ENCODE measurements around the gene KIFBP. TPM values are rescaled to one million over a fixed set of nuclear protein-coding genes. Genes with fewer than 3 reads are reported as not detected.

Gene KIFBP
- total and polyA plus RNA-seq, 2 donors, result 12.3 to 25.6 TPM

- no peak overlapping the region for H3K27ac ChIP-seq (ENCODE audit: low read depth in 1 of 2, low read length in 1 of 2)
- DNase-seq (ENCODE audit: low read depth in 6 of 9, low spot score in 9 of 9), result no peak
- no peak overlapping the region for H3K4me3 ChIP-seq (ENCODE audit: low read length in 2 of 2)
- peaks cover 4 to 13% of the 10 kb centered on the region in 2 donors for H3K4me1 ChIP-seq (ENCODE audit: control insufficient read depth in 2 of 2, insufficient read depth in 2 of 2, low read length in 2 of 2)
- H3K36me3 ChIP-seq (ENCODE audit: control insufficient read depth in 2 of 2, insufficient read depth in 2 of 2, low read length in 1 of 2), result peaks cover 4 to 27% of the 10 kb centered on the region in 2 donors
- H3K9me3 ChIP-seq (ENCODE audit: control insufficient read depth in 2 of 2, insufficient read depth in 1 of 2, low read length in 1 of 2), result no peaks in the 10 kb centered on the region
- WGBS, result 95% methylated on average over 3 of the region's 3 CpGs
- H3K27me3 ChIP-seq (ENCODE audit: control insufficient read depth in 2 of 2, insufficient read depth in 1 of 2, low read length in 1 of 2), result no peaks in the 10 kb centered on the region
Measured at GRCh38 chr10:68987611-68988010, 992 bp upstream of the KIFBP start.

- WGBS, result 29% methylated on average over 22 of the region's 22 CpGs
- Histone ChIP-seq H3K4me1 (ENCODE audit: control insufficient read depth in 2 of 2, insufficient read depth in 2 of 2, low read length in 2 of 2) (peaks cover 4 to 15% of the 10 kb centered on the region in 2 donors), H3K27me3 (ENCODE audit: control insufficient read depth in 2 of 2, insufficient read depth in 1 of 2, low read length in 1 of 2) (no peaks in the 10 kb centered on the region)
Measured at GRCh38 chr10:68989317-68989990, 851 bp downstream of the KIFBP start.

GRCh38 chr10:68992636-68993440, 4.2 kb downstream of the KIFBP start:
- no peak overlapping the region for H3K27ac ChIP-seq (ENCODE audit: low read depth in 1 of 2, low read length in 1 of 2)
- WGBS, result 81% methylated on average over 2 of the region's 2 CpGs
- H3K27me3 ChIP-seq (ENCODE audit: control insufficient read depth in 2 of 2, insufficient read depth in 1 of 2, low read length in 1 of 2), result no peaks in the 10 kb centered on the region
- H3K4me1 ChIP-seq (ENCODE audit: control insufficient read depth in 2 of 2, insufficient read depth in 2 of 2, low read length in 2 of 2), result peaks cover 4 to 15% of the 10 kb centered on the region in 2 donors
- H3K36me3 ChIP-seq (ENCODE audit: control insufficient read depth in 2 of 2, insufficient read depth in 2 of 2, low read length in 1 of 2), result peaks cover 0 to 2% of the 10 kb centered on the region in 2 donors
- H3K4me3 ChIP-seq (ENCODE audit: low read length in 2 of 2), result no peak overlapping the region
- no peaks in the 10 kb centered on the region for H3K9me3 ChIP-seq (ENCODE audit: control insufficient read depth in 2 of 2, insufficient read depth in 1 of 2, low read length in 1 of 2)
- no peak for DNase-seq (ENCODE audit: low read depth in 6 of 9, low spot score in 9 of 9)

More at GRCh38 chr10:68989317-68989990, 851 bp downstream of the KIFBP start:
- Histone ChIP-seq H3K4me3 (ENCODE audit: low read length in 2 of 2) (peak overlapping the region; percentile 60 to 76), H3K9me3 (ENCODE audit: control insufficient read depth in 2 of 2, insufficient read depth in 1 of 2, low read length in 1 of 2) (no peaks in the 10 kb centered on the region), H3K27ac (ENCODE audit: low read depth in 1 of 2, low read length in 1 of 2) (peak overlapping the region in 1 of 2 donors; percentile 64), H3K36me3 (ENCODE audit: control insufficient read depth in 2 of 2, insufficient read depth in 2 of 2, low read length in 1 of 2) (peaks cover 0 to 12% of the 10 kb centered on the region in 2 donors)
- DNase-seq (ENCODE audit: low read depth in 6 of 9, low spot score in 9 of 9), result peak in 1 of 9 donors; percentile 18

- Histone ChIP-seq H3K4me1 (ENCODE audit: control insufficient read depth in 2 of 2, insufficient read depth in 2 of 2, low read length in 2 of 2) (peaks cover 0 to 2% of the 10 kb centered on the region in 2 donors), H3K9me3 (ENCODE audit: control insufficient read depth in 2 of 2, insufficient read depth in 1 of 2, low read length in 1 of 2) (no peaks in the 10 kb centered on the region), H3K4me3 (ENCODE audit: low read length in 2 of 2) (no peak overlapping the region), H3K27ac (ENCODE audit: low read depth in 1 of 2, low read length in 1 of 2) (no peak overlapping the region), H3K36me3 (ENCODE audit: control insufficient read depth in 2 of 2, insufficient read depth in 2 of 2, low read length in 1 of 2) (peaks cover 0 to 17% of the 10 kb centered on the region in 2 donors), H3K27me3 (ENCODE audit: control insufficient read depth in 2 of 2, insufficient read depth in 1 of 2, low read length in 1 of 2) (no peaks in the 10 kb centered on the region)
- no peak for DNase-seq (ENCODE audit: low read depth in 6 of 9, low spot score in 9 of 9)
- 96% methylated on average over 3 of the region's 3 CpGs for whole genome bisulfite sequencing
Measured at GRCh38 chr10:68997211-68997610, 8.6 kb downstream of the KIFBP start.

DNA sequence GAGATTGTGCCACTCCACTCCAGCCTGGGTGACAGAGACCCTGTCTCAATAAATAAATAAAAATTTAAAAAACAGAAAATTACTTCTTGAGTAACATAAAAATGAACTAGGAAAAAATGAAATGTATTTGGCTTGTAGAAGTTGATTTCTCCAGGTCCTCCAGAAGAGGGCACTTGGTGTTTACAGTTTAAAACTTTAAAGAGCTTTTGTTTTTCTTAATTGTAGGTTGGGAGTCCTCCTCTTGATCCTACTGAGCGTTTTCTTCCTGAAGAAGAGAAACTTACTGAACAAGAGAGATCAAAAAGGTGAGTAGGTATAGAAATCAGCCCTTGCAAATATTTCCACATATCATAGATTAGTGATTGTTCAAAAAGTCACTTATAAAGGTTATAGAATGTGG, 16.2 kb downstream of the KIFBP start:
- DNase-seq (ENCODE audit: low read depth in 6 of 9, low spot score in 9 of 9), result peak in 8 of 9 donors; percentile 8 to 73 (median 33)
- H3K27me3 ChIP-seq (ENCODE audit: control insufficient read depth in 2 of 2, insufficient read depth in 1 of 2, low read length in 1 of 2), result no peaks in the 10 kb centered on the region
- H3K9me3 ChIP-seq (ENCODE audit: control insufficient read depth in 2 of 2, insufficient read depth in 1 of 2, low read length in 1 of 2), result no peaks in the 10 kb centered on the region
- H3K4me1 ChIP-seq (ENCODE audit: control insufficient read depth in 2 of 2, insufficient read depth in 2 of 2, low read length in 2 of 2), result no peaks in the 10 kb centered on the region
- H3K27ac ChIP-seq (ENCODE audit: low read depth in 1 of 2, low read length in 1 of 2), result no peak overlapping the region
- H3K4me3 ChIP-seq (ENCODE audit: low read length in 2 of 2), result no peak overlapping the region
- H3K36me3 ChIP-seq (ENCODE audit: control insufficient read depth in 2 of 2, insufficient read depth in 2 of 2, low read length in 1 of 2), result peaks cover 0 to 23% of the 10 kb centered on the region in 2 donors
- WGBS, result 20% methylated on average over 1 of the region's 1 CpG

DNA sequence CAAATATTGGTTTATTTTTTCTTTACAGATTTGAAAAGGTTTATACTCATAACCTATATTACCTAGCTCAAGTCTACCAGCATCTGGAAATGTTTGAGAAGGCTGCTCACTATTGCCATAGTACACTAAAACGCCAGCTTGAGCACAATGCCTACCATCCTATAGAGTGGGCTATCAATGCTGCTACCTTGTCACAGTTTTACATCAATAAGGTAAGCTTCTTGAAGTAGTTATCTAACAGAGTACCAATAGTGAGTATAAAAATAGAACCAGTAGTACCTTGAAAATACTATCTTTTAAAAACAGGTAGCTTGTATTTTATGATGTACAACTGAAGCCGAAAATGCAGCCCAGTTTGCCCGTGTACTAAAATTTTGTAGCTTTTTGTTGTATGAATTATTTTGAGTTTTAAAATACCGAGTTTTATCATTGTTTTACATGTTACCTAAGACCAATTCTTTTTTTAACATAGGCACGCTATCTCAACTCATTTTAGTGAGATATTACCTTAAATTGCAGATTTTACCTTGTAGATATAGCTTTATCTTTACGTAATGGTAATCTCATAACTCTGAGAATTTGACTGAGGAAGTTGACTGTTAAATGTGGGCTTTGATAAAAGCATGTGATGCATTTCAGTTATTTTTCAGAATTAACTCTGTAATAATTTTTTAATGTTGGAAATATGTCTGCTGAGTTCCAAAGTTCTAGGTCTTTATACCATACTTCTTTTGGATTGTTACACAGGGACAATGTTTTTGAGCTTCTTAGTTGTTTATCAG, 17.3 kb downstream of the KIFBP start:
- no peak overlapping the region for H3K4me3 ChIP-seq (ENCODE audit: low read length in 2 of 2)
- no peak for DNase-seq (ENCODE audit: low read depth in 6 of 9, low spot score in 9 of 9)
- H3K27me3 ChIP-seq (ENCODE audit: control insufficient read depth in 2 of 2, insufficient read depth in 1 of 2, low read length in 1 of 2), result no peaks in the 10 kb centered on the region
- H3K27ac ChIP-seq (ENCODE audit: low read depth in 1 of 2, low read length in 1 of 2), result no peak overlapping the region
- H3K36me3 ChIP-seq (ENCODE audit: control insufficient read depth in 2 of 2, insufficient read depth in 2 of 2, low read length in 1 of 2), result peaks cover 0 to 21% of the 10 kb centered on the region in 2 donors
- no peaks in the 10 kb centered on the region for H3K4me1 ChIP-seq (ENCODE audit: control insufficient read depth in 2 of 2, insufficient read depth in 2 of 2, low read length in 2 of 2)
- H3K9me3 ChIP-seq (ENCODE audit: control insufficient read depth in 2 of 2, insufficient read depth in 1 of 2, low read length in 1 of 2), result no peaks in the 10 kb centered on the region
- 89% methylated on average over 6 of the region's 6 CpGs for whole genome bisulfite sequencing

- DNase-seq (ENCODE audit: low read depth in 6 of 9, low spot score in 9 of 9), result no peak
- 97% methylated on average over 3 of the region's 3 CpGs for WGBS
- peaks cover 3 to 17% of the 10 kb centered on the region in 2 donors for H3K36me3 ChIP-seq (ENCODE audit: control insufficient read depth in 2 of 2, insufficient read depth in 2 of 2, low read length in 1 of 2)
- no peak overlapping the region for H3K27ac ChIP-seq (ENCODE audit: low read depth in 1 of 2, low read length in 1 of 2)
- H3K4me1 ChIP-seq (ENCODE audit: control insufficient read depth in 2 of 2, insufficient read depth in 2 of 2, low read length in 2 of 2), result no peaks in the 10 kb centered on the region
- no peaks in the 10 kb centered on the region for H3K27me3 ChIP-seq (ENCODE audit: control insufficient read depth in 2 of 2, insufficient read depth in 1 of 2, low read length in 1 of 2)
- no peak overlapping the region for H3K4me3 ChIP-seq (ENCODE audit: low read length in 2 of 2)
- no peaks in the 10 kb centered on the region for H3K9me3 ChIP-seq (ENCODE audit: control insufficient read depth in 2 of 2, insufficient read depth in 1 of 2, low read length in 1 of 2)
Measured at GRCh38 chr10:69007260-69007659, 18.7 kb downstream of the KIFBP start.

DNA sequence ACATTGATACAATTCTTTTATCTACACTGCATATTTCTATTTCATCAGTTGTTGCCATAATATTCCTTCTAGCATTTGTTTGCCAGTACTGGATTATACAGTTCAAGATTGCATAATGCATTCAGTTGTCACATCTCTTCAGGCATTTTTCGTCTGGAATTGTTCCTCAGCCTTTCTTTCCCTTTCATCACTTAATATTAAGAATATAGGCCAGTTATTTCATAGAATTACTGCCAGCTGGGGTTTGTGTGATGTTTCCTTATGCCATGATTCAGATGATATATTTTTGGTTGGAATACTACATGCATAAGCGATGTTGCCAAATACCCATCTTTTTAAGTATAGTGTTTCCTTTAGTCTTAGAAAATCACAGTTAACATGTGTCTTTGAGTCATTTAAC, 20.8 kb downstream of the KIFBP start:
- Histone ChIP-seq H3K4me1 (ENCODE audit: control insufficient read depth in 2 of 2, insufficient read depth in 2 of 2, low read length in 2 of 2) (no peaks in the 10 kb centered on the region), H3K9me3 (ENCODE audit: control insufficient read depth in 2 of 2, insufficient read depth in 1 of 2, low read length in 1 of 2) (no peaks in the 10 kb centered on the region), H3K27ac (ENCODE audit: low read depth in 1 of 2, low read length in 1 of 2) (no peak overlapping the region), H3K4me3 (ENCODE audit: low read length in 2 of 2) (no peak overlapping the region), H3K36me3 (ENCODE audit: control insufficient read depth in 2 of 2, insufficient read depth in 2 of 2, low read length in 1 of 2) (peaks cover 10 to 21% of the 10 kb centered on the region in 2 donors), H3K27me3 (ENCODE audit: control insufficient read depth in 2 of 2, insufficient read depth in 1 of 2, low read length in 1 of 2) (no peaks in the 10 kb centered on the region)
- WGBS, result 97% methylated on average over 2 of the region's 2 CpGs
- no peak for DNase-seq (ENCODE audit: low read depth in 6 of 9, low spot score in 9 of 9)
